T-helper 2 cell (primary cell): ENCODE data around the gene RARB.

ENCODE experiments used
- DNase-seq, 5 experiments: peaks; one replicate each; pipeline versions ENCODE4 v3.0.0 to v3.0.0-alpha.2; 2012 to 2022

RARB gene

DNA sequence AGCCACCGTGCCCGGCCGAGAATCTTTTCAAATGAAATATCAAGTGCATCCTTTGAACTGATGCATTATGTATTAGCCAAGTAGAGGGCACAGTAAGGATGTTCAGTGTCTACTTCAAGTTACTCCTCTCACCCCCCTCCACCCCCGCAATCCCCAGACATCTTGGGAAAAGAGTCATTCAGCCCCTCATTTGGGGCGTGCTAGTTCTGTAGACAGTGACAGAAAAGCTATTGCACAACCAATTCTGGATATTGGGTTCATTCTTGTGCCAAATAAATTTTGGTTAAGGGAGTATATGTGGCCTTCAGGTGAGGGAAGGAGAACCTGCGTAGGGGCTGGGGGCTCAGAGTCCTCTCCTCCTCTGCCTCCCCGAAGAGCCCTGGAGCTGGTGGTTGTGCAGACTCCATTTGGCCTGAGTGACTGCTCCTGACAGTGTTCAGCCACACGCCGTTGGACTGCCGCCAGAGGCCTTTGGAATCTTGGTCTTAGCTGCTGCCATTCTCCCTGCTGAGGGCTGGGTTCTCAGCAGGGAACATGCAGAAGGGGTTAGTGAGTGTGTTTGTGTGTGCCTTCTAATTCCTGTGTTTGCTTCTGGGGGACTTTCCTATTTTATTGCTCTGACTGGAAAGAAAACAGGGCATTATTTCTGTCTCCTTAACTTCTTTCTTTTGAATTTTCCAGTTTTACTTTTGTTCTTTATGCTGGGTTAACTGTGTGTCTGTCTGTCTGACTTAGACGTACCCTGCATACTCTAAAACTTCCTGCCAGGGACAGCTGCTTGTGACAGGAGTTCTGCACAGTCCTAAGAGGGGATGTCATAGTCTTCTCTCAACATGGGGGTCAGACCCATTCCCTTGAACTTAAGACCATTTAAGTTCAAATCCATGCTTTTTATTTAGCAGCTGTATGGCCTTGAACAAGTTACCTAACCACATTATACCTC lies 21.0 kb downstream of the RARB start:
- no peak for DNase-seq

DNA sequence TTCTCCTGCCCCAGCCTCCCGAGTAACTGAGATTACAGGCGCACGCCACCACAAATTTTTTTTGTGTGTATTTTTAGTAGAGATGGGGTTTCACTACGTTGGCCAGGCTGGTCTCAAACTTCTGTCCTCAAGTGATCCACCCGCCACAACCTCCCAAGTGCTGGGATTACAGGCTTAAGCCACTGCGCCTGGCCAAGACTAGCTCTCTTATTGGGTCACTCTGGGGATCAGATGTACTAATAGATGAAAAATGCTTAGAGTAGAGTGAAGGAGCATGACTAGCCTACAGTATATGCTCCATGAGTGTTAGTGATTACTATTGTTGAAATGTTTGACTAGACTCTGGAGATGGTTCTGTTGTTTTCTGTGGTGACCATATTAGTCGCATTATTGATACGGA lies 21.8 kb downstream of the RARB start:
- DNase-seq = no peak

DNA sequence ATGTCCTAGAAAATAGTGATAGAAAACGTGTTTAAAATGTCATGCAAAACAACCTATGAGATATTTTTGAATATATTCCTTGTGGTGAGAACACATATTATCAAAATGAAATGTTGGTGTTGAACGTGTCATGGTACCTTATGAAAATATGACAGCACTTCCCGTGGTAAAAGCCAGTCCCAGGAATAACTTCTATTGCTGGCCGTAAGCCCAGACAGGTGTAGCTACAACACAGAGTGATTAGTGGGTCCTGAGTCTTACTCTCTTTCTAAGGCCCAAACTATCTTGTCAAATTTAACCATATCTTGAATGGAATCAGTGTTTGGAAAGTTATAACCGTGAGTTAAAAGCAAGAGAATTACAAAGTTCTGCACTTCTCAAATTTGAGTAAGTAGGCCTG lies 24.1 kb downstream of the RARB start:
- no peak for DNase-seq

GRCh38 chr3:25452740-25453139 lies 24.7 kb downstream of the RARB start:
- no peak for DNase-seq

- DNase-seq = no peak
These were observed 25.5 kb downstream of the RARB start for GRCh38 chr3:25453619-25454004.

GRCh38 chr3:25454005-25454927 lies 26.2 kb downstream of the RARB start:
- no peak for DNase-seq

DNA sequence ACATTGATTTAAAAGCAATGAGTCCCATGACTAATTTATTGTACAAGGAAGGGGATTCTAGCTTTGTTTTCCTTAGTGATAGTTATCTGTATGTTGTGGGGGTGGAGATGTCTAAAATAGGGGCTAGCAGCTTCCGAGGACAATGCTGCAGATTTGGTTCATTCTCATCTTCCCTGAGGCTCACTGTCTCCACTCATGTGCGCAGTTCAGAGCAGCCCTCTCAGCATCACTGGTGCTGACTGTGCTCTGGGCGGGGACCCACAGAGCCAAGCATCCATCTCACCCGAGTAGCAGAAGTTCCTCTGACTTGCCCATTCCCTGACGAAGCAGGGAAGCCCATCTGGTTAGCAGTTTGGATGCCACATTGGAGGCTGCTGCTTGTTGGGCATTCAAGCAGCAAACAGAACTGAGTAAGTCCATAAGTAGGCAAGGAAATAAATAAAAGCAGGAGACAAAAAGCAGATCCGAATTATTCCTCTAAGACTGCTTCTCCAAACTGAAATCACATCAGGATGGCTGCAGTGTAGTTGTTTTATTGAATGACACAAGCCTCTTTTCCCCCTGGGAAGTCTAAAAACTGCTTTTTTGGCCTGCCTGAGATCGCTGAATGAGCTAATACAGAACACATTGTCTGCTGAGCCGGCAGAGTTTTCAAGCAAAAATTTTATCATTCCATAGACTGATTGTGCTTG lies 27.5 kb downstream of the RARB start:
- no peak for DNase-seq

DNA sequence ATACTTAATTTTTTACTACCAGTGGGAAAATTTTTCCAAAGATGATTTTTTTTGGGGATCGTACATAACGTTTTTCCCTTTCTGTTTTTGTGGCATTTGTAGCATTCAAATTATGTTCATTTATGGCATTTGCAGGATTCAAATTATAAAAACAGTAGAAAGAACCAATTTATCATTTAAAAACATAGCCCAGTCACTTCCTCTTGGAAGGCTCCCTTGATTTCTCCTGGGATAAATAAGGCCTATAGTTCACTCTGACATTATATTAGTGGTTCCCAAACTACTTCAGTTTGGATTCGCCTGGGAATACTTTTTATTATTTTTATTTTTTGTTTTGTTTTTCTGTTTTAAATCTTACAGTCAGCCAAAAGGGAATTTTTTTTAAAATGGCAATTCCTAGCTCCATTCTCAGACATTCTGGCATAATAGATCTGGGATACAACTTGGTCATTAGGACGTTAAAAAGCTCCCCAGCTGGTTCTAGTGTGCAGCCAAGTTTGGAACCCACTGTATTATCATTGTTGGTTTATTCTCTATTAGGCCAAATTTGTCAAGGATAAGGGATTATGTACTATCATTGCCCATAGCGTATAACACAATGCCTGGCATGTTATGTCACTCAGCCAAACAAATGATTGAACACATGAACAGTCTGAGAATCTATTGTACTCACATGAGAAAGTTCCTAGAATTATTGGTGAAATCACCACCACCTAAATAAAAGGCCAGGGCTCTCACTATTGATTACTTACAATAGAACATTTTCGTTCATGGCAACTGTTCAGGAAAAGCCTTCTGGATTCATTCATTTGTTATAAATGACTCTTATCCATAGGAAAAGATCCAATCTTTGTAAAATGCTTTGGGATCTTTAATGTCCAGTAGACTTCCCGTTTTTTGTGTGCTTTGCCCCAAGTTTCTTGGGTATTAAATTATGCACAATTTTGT lies 28.9 kb downstream of the RARB start:
- no peak for DNase-seq

DNA sequence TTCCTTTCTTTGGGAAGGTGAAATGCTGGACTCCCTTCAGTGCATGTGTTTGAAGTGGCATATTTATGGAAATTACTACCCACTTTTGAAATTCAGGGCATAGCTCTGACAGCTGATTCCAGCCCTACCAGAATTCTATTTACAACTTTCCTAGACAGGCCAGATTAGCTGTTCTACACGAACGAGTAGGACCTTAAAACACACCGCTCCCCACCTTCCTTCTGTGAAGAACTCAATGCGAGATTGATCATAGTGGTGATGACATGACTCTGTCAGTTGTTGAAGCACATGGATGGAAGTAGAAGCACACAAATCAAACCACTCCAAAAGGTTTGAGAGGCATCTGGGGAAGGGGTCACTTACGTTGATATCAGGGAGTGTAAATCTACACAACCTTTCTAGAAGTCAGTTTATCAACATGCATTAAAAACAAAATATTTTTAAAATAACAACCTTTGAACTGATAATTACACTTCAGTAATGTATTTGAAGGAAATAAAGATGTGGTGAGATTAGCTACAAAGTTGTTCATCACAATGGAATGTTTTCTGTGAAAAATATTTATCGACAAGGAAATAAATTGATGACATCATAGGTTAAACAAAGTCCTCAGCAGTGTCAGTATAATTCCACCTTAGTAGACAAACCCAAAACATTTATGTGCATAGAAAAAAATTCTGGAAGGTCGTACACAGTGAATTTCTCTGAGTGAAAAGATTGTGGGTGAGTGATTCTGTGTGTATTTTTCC lies 29.8 kb downstream of the RARB start:
- DNase-seq = no peak

GRCh38 chr3:25458420-25458814 lies 30.4 kb downstream of the RARB start:
- DNase-seq = no peak

DNA sequence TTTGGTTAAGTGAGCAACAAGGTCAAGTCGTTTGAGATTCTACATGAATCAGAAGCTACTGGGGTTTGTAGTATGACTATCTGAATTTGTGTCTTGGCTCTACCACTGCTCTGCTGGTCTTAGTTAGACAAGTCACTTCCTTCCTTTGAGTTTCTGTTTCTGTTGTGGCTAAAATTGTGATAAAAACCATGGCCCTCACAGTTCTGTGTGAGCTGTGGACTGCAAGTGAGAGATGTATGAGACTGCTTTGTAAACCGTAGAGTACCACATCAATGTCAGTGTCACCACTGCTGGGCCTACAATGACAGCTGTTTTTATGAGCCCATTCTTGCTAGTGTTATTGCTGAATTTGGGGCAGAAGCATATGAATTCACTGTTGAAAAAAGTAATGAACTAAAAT lies 32.7 kb downstream of the RARB start:
- DNase-seq = peak in 1 of 5 experiments; percentile 57

- DNase-seq = no peak
These were observed 33.9 kb downstream of the RARB start for GRCh38 chr3:25461946-25462345.

DNA sequence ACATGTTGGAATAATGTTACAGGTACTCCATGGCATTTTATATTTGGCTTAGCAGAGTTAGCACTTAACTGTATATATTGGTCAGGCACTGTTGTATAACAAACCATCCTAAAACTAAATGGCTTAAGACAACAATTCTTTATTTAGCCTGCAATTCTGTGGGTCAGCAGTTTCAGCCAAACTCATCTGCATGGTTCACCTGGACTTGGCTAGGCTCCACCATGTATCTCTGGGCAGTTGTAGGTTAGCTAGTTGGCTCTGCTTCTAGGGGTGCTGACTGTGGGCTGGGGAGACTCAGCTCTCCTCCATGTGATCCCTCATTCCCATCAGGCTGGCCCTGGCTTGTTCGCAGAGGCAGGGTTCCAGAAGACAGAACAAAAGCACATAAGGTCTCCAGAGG lies 34.4 kb downstream of the RARB start:
- no peak for DNase-seq

DNA sequence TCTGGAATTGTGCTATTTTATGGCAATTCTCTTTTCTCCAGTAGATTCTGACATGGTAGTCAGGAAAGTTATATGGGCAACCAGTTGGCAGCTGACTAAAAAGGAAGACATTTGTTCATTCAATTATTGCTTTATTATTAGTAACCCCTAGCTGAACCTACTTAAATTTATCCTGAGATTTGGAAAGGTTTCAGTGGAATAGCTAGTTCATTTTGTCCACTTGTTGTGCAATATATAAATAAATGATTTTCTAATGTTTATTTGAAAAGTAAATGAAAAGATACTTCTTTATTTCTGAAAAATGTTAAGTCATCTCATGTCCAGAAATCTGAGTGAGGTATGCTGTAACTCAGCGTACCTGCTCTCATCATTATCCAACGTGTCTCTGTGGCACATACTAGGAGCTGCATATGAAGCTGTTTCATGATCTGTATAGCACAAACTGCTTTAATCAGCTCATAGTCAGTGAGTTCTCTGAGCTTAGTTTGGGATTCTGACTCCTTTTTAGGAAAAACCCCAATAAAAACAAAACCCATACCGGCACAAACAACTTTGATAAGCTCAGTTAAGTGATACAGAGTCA lies 35.9 kb downstream of the RARB start:
- no peak for DNase-seq

DNA sequence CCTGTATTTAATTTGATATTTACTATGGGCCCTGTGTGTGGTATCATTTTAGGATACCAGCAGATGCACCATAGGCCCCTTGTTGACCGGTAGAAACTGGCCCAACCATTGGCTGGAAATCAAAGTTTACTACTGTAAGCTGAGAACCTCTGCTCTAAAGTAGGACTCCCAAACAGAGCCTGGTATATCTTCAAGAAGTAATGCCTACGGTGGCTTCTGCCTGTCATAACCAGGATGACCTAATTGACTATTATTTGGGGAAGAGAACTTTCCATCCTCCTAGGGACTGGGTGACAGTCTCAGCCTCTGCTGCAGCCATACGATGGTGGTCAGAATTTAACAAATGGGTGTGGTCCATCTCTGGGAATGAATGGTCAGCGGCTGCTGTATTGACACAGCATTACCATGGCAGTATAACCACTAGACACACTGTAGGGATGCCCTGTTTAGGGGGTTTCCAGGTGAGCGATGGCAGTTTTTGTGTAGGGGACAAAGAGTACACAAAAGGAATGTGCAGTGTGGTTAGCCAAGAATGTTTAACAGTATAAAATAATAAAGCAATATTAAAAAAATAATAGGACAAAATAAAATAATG lies 37.3 kb downstream of the RARB start:
- no peak for DNase-seq

- DNase-seq = no peak
These were observed 40.8 kb downstream of the RARB start for GRCh38 chr3:25468866-25469319.

DNA sequence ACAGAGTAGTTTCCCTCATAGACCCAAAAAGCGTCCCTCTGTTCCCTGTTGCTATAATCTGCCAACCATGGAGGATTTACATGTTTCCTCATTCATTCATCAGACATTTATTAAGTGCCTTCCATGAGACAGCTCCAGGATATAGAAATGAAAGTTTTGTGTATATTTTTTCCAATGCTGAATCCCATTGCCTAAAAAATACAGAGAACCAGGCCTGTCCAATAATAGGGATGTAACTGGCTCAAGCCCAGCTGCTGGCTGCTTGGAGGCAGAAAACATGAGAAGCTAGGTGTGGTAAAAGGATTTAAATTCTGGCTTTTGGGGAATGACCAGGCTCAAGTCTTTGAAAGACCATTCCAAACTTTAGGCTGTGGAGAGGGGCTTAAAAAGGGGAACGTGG lies 41.5 kb downstream of the RARB start:
- DNase-seq = no peak

GRCh38 chr3:25471081-25471768 lies 43.2 kb downstream of the RARB start:
- no peak for DNase-seq

- DNase-seq = no peak
These were observed 44.1 kb downstream of the RARB start for GRCh38 chr3:25472153-25472552.

GRCh38 chr3:25472731-25473130 lies 44.7 kb downstream of the RARB start:
- no peak for DNase-seq
